Endothelial cell (in vitro differentiated cells): ENCODE data around the gene SLC44A5. TPM values are rescaled to one million over a fixed set of nuclear protein-coding genes. Genes with fewer than 3 reads are reported as not detected.

Experiments used
- DNase-seq: peaks from one replicate; pipeline ENCODE4 v3.0.0; 2021; ENCODE audit warnings: low spot score
- H3K27ac Mint-ChIP-seq: one replicate; pipeline ENCODE4 v1.8.0; 2021; ENCODE audit warnings: mixed read lengths, inconsistent platforms; ENCODE audit not compliant: unreplicated experiment
- H3K27me3 Mint-ChIP-seq: one replicate; pipeline ENCODE4 v1.8.0; 2021; ENCODE audit warnings: mild to moderate bottlenecking, moderate library complexity, mixed read lengths, inconsistent platforms; ENCODE audit not compliant: unreplicated experiment
- H3K36me3 Mint-ChIP-seq: one replicate; pipeline ENCODE4 v1.8.0; 2021; ENCODE audit warnings: mild to moderate bottlenecking, low read depth, mixed read lengths, inconsistent platforms; ENCODE audit not compliant: unreplicated experiment
- H3K4me1 Mint-ChIP-seq: one replicate; pipeline ENCODE4 v1.8.0; 2021; ENCODE audit warnings: mild to moderate bottlenecking, mixed read lengths, inconsistent platforms; ENCODE audit not compliant: unreplicated experiment
- H3K4me3 Mint-ChIP-seq: one replicate; pipeline ENCODE4 v1.8.0; 2021; ENCODE audit warnings: mild to moderate bottlenecking, mixed read lengths, inconsistent platforms; ENCODE audit not compliant: unreplicated experiment
- H3K9me3 Mint-ChIP-seq: one replicate; pipeline ENCODE4 v1.8.0; 2021; ENCODE audit warnings: mixed read lengths, inconsistent platforms; ENCODE audit not compliant: unreplicated experiment
- CTCF ChIP-seq: fragments of 200-600 bp; sonication (generic); IDR thresholded peaks from one replicate; pipeline ENCODE4 v1.5.0; 2021; ENCODE audit warnings: antibody characterized with exemption; ENCODE audit not compliant: unreplicated experiment
- total RNA-seq: library from RNA; stranded (reverse); fragmentation: NEBNext Ultra II Directional; extraction: Animal tissue kit (Norgen Biotek cat#: 25700); gene quantifications from one replicate; pipeline ENCODE4 v1.2.1, GENCODE V29; 2021; ENCODE audit not compliant: unreplicated experiment

The SLC44A5 gene
- total RNA-seq, 1 donor from 2014 or later = 3.4 TPM

DNA sequence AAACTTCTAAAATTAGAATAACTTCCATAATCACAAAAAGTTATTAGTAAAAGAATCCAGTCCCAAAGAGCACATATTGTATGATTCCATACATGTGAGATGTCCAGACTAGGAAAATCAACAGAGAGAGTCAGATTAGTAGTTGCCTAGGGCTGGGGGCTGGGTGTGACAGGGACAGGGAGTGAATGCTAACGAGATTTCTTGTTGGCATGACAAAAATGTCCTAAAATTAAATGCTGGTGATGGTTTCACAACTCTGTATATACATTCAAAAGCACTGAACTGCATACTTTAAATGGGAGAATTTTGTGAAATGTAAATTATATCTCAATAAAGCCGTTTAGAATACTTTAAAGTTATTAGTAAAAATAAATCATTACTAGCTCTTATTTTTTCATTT is 92.2 kb downstream of the SLC44A5 start:
- TF ChIP-seq CTCF = no peak
- Mint-ChIP-seq H3K4me3 (no peak overlapping the region), H3K27me3 (no peaks in the 10 kb centered on the region), H3K4me1 (peaks cover 12% of the 10 kb centered on the region), H3K9me3 (no peaks in the 10 kb centered on the region), H3K27ac (no peak overlapping the region), H3K36me3 (no peaks in the 10 kb centered on the region)
- no peak for DNase-seq

DNA sequence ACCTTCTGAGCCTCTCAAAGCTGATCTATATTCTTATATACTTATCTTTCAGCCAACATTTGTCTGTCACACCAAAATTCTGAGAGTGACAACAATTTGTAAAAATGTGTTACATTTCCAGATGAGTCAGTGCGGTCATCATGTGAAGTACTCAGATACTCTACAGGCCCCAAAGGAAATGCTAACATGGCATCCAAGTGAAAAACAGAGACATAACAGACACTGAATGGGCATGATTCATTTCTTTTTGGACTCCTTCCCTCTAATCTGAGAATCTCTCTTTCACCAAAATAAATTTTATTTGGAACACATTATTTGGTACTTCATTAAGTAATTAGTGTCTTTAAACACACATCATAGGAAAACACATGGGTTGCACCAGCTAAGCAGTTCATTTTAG is 96.6 kb downstream of the SLC44A5 start:
- no peak for TF ChIP-seq CTCF
- DNase-seq = no peak
- Mint-ChIP-seq H3K9me3 (no peaks in the 10 kb centered on the region), H3K27me3 (no peaks in the 10 kb centered on the region), H3K36me3 (no peaks in the 10 kb centered on the region), H3K4me1 (no peaks in the 10 kb centered on the region), H3K27ac (no peak overlapping the region), H3K4me3 (no peak overlapping the region)

DNA sequence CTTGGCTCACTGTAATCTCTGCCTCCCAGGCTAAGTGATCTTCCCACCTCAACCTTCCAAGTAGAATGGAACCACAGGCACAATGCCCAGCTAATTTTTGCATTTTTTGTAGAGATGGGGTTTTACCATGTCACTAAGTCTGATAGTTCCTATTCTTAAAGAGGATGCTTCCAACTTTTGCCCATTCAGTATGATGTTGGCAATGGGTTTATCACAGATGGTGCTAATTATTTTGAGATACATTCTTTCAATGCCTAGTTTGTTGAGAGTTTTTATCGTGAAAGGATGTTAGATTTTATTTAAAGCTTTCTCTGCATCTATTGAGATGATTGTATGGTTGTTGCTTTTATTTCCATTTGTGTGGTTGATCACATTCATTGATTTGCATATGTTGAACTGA is 103.9 kb downstream of the SLC44A5 start:
- Mint-ChIP-seq H3K27ac (no peak overlapping the region), H3K4me1 (no peaks in the 10 kb centered on the region)
- no peak for TF ChIP-seq CTCF

DNA sequence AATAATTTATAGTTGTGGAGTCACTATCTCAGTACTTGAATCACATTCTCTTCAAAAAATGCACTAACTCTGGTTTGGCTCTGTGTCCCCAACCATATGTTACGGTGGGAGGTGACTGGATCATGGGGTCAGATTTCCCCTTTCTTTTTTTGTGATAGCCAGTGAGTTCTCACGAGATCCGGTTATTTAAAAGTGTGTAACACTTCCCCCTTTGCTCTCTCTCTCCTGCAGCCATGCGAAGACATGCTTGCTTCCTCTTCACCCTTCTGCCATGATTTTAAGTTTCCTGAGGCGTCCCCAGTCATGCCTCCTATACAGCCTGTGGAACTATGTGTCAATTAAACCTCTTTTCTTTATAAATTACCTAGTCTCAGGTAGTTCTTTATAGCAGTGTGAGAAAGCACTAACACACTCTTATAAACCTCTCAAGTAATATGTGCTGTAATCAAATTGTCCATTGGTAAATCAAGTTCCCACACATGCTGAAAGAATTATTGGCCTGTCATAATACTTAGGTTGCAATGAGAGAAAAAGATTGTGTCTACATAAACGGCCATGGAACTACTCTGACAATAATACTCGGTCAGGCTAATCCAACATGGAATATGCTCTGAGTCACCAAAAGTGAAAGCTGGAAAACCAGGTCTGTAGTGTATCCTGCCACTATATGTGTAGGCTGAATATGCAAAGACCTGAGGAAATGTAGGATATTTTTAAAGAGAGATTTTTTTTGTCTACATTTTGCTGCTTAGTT is 107.5 kb downstream of the SLC44A5 start:
- Mint-ChIP-seq H3K9me3 (no peaks in the 10 kb centered on the region), H3K27ac (no peak overlapping the region), H3K36me3 (no peaks in the 10 kb centered on the region), H3K4me1 (no peaks in the 10 kb centered on the region), H3K4me3 (no peak overlapping the region), H3K27me3 (peaks cover 3% of the 10 kb centered on the region)
- DNase-seq = no peak
- TF ChIP-seq CTCF = no peak

More for the DNA sequence above, 103.9 kb downstream of the SLC44A5 start:
- no peaks in the 10 kb centered on the region for H3K36me3 Mint-ChIP-seq
- H3K9me3 Mint-ChIP-seq = no peaks in the 10 kb centered on the region
- no peak for DNase-seq
- H3K27me3 Mint-ChIP-seq = peaks cover 3% of the 10 kb centered on the region
- no peak overlapping the region for H3K4me3 Mint-ChIP-seq

DNA sequence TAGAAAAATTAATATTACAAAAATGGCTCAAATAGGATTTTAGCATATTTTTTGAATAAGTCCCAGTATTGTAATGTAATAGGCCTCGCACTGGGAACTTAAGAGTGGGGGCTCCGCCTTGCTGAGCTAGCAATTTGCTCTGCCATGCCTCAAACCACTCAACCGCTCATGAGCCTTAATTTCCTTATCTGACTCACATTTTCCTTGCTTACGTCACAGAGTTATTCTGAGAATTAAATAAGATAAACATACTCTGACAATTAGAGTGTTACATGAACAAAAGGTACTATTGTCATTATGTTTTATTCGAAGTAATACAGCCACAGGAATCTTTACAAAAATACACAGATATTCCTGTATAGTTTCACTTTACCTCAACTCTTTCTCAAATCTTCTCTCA is 108.1 kb downstream of the SLC44A5 start:
- Mint-ChIP-seq H3K4me1 (no peaks in the 10 kb centered on the region), H3K36me3 (no peaks in the 10 kb centered on the region), H3K27ac (no peak overlapping the region), H3K9me3 (no peaks in the 10 kb centered on the region), H3K4me3 (no peak overlapping the region), H3K27me3 (peaks cover 3% of the 10 kb centered on the region)
- no peak for DNase-seq
- TF ChIP-seq CTCF = no peak
